Suprapubic skin (tissue), 4 donors: ENCODE results near the gene GRID1.

Experiments
- CTCF ChIP-seq, 2 donors: fragments of 200-600 bp in 1 of 2; fragments of 450-650 bp in 1 of 2; sonication (generic) in 1 of 2; IDR thresholded peaks; one replicate each; pipeline ENCODE4 v1.5.1; 2016 to 2019; ENCODE audit warnings: antibody characterized with exemption in 2 of 2, mild to moderate bottlenecking in 1 of 2, moderate library complexity in 1 of 2
- EP300 ChIP-seq: sonication (generic); formaldehyde crosslinking; IDR thresholded peaks from one replicate; pipeline ENCODE4 v1.6.1; 2017; ENCODE audit warnings: antibody characterized with exemption
- POLR2A ChIP-seq, 2 donors: fragments of 450-650 bp; IDR thresholded peaks; one replicate each; pipeline ENCODE4 v1.6.1; 2017; ENCODE audit warnings: antibody characterized with exemption in 2 of 2, mild to moderate bottlenecking in 2 of 2, moderate library complexity in 2 of 2
- POLR2AphosphoS5 ChIP-seq, 3 donors: sonication (generic); formaldehyde crosslinking; IDR thresholded peaks; one replicate each; pipeline ENCODE4 v1.6.1; 2017; ENCODE audit warnings: antibody characterized with exemption in 3 of 3

DNA sequence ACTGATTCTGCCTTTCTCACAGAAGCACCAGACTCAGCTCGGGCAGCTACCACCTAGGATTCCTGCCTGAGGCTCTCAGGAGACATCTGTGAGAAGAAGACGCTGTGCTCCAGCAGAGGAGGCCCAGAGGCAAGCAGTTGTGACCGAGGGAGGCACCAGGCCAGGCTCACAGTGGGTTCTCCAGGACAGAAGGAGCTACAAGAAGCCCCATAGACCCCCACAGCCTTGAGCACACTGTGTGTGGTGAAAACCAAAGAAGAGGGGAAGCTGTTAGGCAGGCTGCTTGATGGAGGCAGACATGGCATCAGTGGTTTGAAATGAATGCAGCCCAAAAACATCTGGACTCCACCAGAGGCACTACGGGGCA, 198.8 kb downstream of the GRID1 start:
- no peak for TF ChIP-seq CTCF (IDR thresholded peaks at IDR 0.05)
- TF ChIP-seq POLR2A (IDR thresholded peaks at IDR 0.05) = no peak
- TF ChIP-seq EP300 = no peak
- no peak for TF ChIP-seq POLR2AphosphoS5 (IDR thresholded peaks at IDR 0.05)
